Gastroesophageal sphincter (tissue), 4 donors: Measurements from ENCODE around the gene CELF2. TPM values are rescaled to one million over a fixed set of nuclear protein-coding genes. Genes with fewer than 3 reads are reported as not detected.

ENCODE experiments used
- ATAC-seq: fragments of 150-250 bp; one replicate; pipeline ENCODE4 v1.9.1; 2016; ENCODE audit warnings: mild to moderate bottlenecking, moderate library complexity
- H3K27ac ChIP-seq, 4 donors: fragments of 200-600 bp; sonication (generic) in 3 of 4; 1 replicate in 3 of 4; 2 replicates in 1 of 4; pipeline ENCODE4 v1.5.1; 2016 to 2019
- H3K27me3 ChIP-seq: fragments of 200-600 bp; sonication (generic); one replicate; pipeline ENCODE4 v1.5.1; 2019
- H3K36me3 ChIP-seq, 2 donors: fragments of 200-600 bp; sonication (generic); one replicate each; pipeline ENCODE4 v1.5.1; 2019; ENCODE audit warnings: control low read depth in 1 of 2
- H3K4me1 ChIP-seq, 3 donors: fragments of 200-600 bp; sonication (generic); 1 replicate in 2 of 3; 2 replicates in 1 of 3; pipeline ENCODE4 v1.5.1; 2016 to 2019; ENCODE audit warnings: control low read depth in 2 of 3
- H3K4me3 ChIP-seq, 2 donors: fragments of 200-600 bp; sonication (generic); one replicate each; pipeline ENCODE4 v1.5.1; 2019; ENCODE audit warnings: mild to moderate bottlenecking in 1 of 2, moderate library complexity in 1 of 2
- H3K9me3 ChIP-seq, 3 donors: fragments of 200-600 bp; sonication (generic); one replicate each; pipeline ENCODE4 v1.5.1; 2017 to 2019; ENCODE audit warnings: control low read depth in 2 of 3
- CTCF ChIP-seq, 4 experiments: fragments of 200-600 bp in 2 of 4; fragments of 450-650 bp in 2 of 4; sonication (generic) in 1 of 4; IDR thresholded peaks; one replicate each; pipeline ENCODE4 v1.5.1; 2017 to 2019; ENCODE audit warnings: antibody characterized with exemption in 4 of 4, mild to moderate bottlenecking in 2 of 4, moderate library complexity in 2 of 4
- EP300 ChIP-seq: sonication (generic); formaldehyde crosslinking; IDR thresholded peaks from one replicate; pipeline ENCODE4 v1.6.1; 2017; ENCODE audit warnings: antibody characterized with exemption, mild to moderate bottlenecking
- POLR2A ChIP-seq, 2 donors: fragments of 450-650 bp; IDR thresholded peaks; one replicate each; pipeline ENCODE4 v1.6.1; 2017; ENCODE audit warnings: antibody characterized with exemption in 2 of 2, mild to moderate bottlenecking in 2 of 2, moderate library complexity in 1 of 2
- POLR2AphosphoS5 ChIP-seq: sonication (generic); formaldehyde crosslinking; IDR thresholded peaks from one replicate; pipeline ENCODE4 v1.6.1; 2017; ENCODE audit warnings: antibody characterized with exemption
- WGBS, 2 donors: methylation state at CpG; one replicate each; pipeline ENCODE4 v1.1.5; 2018; ENCODE audit warnings: low coverage in 1 of 2; 5-methylcytosine and 5-hydroxymethylcytosine counted together
- total RNA-seq, 4 donors: library from RNA; depleted of rRNA; stranded (reverse); fragments of >200 nt; gene quantifications; one replicate each; pipeline ENCODE4 v1.1.0, GENCODE V29; 2016

Gene CELF2
- total RNA-seq, 4 donors from 2014 or later = 82.4 to 122 (median 110) TPM

GRCh38 chr10:11299125-11299524 lies 281.5 kb downstream of the CELF2 start:
- ATAC-seq = no peak

DNA sequence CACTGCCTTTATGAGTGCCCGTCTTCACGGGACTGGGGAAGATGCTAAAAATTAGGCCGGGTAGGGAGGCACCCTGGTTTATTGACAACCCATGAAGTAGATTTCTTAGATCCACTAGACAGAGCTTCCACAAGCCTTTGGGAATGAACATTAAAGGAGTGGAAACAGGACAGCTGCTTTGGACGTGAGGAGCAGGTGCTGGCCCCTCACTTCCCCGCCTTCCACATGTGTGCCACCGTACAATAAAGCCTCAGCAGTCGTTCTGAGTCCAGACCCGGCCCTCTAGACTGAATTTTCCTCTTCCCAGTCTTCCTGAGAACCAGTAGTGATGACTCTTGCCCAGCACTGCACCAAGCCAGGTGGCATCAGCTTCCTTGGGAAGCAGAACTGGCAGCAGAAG lies 282.4 kb downstream of the CELF2 start:
- TF ChIP-seq POLR2AphosphoS5 (no peak), EP300 (no peak), POLR2A (IDR thresholded peaks at IDR 0.05) (no peak), CTCF (IDR thresholded peaks at IDR 0.05) (no peak)
- 80 to 90% methylated on average over 6 to 8 of the region's 8 CpGs for WGBS, 2 donors

More at GRCh38 chr10:11299125-11299524, 281.5 kb downstream of the CELF2 start:
- Histone ChIP-seq H3K4me3 (no peak overlapping the region), H3K27me3 (no peaks in the 10 kb centered on the region), H3K36me3 (peaks cover 0 to 91% of the 10 kb centered on the region in 2 donors), H3K9me3 (no peaks in the 10 kb centered on the region), H3K27ac (no peak overlapping the region), H3K4me1 (no peaks in the 10 kb centered on the region)
- TF ChIP-seq CTCF (IDR thresholded peaks at IDR 0.05) (no peak), POLR2A (IDR thresholded peaks at IDR 0.05) (no peak), EP300 (no peak)
- WGBS, 2 donors = 80% methylated on average over 1 of the region's 11 CpGs; no CpG with 5 or more reads in 1 of the 2 donors

DNA sequence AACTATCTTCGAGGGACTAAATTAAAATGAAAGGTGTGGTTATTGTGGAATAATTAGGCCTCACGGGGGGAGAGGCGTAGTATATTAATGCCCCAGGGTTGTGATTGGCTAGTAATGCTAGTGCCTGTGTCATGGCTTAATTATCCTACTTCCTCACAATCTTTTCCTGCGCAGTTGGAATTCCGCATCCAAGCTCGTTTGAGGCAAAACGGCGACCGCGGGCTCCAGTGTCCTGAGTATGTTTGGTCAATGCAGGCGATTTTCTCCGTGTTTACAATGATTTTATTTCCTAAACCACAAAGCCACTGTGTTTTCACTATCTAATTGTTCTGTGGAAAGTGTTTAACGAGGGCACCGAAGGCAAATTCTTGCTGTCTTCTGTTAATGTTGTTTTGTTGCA lies 282.9 kb downstream of the CELF2 start:
- Histone ChIP-seq H3K9me3 (no peaks in the 10 kb centered on the region), H3K4me1 (no peaks in the 10 kb centered on the region), H3K27me3 (no peaks in the 10 kb centered on the region), H3K4me3 (no peak overlapping the region), H3K36me3 (peaks cover 0 to 94% of the 10 kb centered on the region in 2 donors), H3K27ac (no peak overlapping the region)
- WGBS, 2 donors = 82 to 95% methylated on average over 9 to 11 of the region's 14 CpGs
- no peak for ATAC-seq
- TF ChIP-seq EP300 (no peak), POLR2AphosphoS5 (no peak), CTCF (IDR thresholded peaks at IDR 0.05) (no peak), POLR2A (IDR thresholded peaks at IDR 0.05) (no peak)

More for the DNA sequence above, 282.4 kb downstream of the CELF2 start:
- H3K4me3 ChIP-seq = no peak overlapping the region
- H3K36me3 ChIP-seq = peaks cover 0 to 93% of the 10 kb centered on the region in 2 donors
- no peaks in the 10 kb centered on the region for H3K9me3 ChIP-seq
- ATAC-seq = no peak
- H3K27ac ChIP-seq = no peak overlapping the region
- no peaks in the 10 kb centered on the region for H3K4me1 ChIP-seq
- H3K27me3 ChIP-seq = no peaks in the 10 kb centered on the region

DNA sequence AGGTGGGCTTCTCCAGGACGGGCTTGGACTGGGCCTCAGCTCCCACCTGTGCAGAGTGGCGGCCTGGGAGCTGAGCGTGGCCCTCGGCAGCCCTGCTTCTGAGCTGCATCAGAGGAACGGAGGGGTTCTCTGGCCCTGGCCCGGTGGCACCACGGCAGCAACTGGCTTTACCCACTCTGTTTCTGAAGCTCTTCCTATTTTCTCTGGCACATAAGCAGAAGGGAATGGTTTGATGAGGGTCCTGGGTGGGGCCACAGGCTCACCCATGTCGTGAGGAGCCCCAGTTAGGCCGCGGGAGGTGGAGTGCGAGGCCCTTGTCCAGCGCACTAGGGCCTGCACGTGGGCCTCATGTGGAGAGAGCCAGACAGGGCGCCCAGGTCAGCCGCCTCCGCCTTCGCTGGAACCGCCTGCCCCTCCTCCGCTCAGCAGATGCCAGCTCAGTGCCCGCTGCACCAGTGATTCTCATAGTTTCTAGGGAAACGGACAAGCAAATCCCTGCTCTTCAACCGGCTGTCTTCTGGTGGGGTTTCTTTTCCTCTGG lies 284.0 kb downstream of the CELF2 start:
- Histone ChIP-seq H3K4me1 (no peaks in the 10 kb centered on the region), H3K4me3 (no peak overlapping the region), H3K9me3 (peaks cover 0 to under 1% (median 0%) of the 10 kb centered on the region in 3 donors), H3K36me3 (peaks cover 0 to 95% of the 10 kb centered on the region in 2 donors), H3K27ac (no peak overlapping the region), H3K27me3 (no peaks in the 10 kb centered on the region)
- 79 to 100% methylated on average over 1 to 9 of the region's 22 CpGs for WGBS, 2 donors
- ATAC-seq = no peak
- TF ChIP-seq EP300 (no peak), CTCF (IDR thresholded peaks at IDR 0.05) (no peak), POLR2A (IDR thresholded peaks at IDR 0.05) (no peak), POLR2AphosphoS5 (no peak)

DNA sequence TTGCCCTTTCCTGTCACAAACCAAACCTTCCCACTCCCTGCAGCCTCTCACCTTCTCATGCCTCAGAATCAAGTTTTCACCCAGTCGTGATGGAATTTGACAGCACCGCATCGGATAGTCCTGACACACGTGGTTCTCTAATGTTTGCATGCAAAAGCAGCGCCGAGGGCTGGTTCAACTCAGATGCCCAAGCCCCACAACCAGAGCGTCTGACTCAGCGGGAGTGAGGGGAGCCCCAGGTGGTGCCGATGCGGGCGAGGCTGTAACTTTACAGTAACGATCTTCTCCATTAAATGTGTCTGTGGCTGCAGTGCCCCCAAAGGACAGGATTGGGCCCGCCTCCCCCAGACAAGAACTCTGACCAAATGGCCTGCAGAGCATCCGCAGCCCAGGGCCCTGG lies 284.5 kb downstream of the CELF2 start:
- 82 to 95% methylated on average over 2 to 13 of the region's 14 CpGs for WGBS, 2 donors
- Histone ChIP-seq H3K4me1 (no peaks in the 10 kb centered on the region), H3K4me3 (no peak overlapping the region), H3K9me3 (peaks cover 0 to 5% (median 0%) of the 10 kb centered on the region in 3 donors), H3K27me3 (no peaks in the 10 kb centered on the region), H3K36me3 (peaks cover 0 to 95% of the 10 kb centered on the region in 2 donors), H3K27ac (no peak overlapping the region)
- ATAC-seq = no peak
- TF ChIP-seq POLR2A (IDR thresholded peaks at IDR 0.05) = no peak
- TF ChIP-seq EP300 = no peak
- TF ChIP-seq CTCF (IDR thresholded peaks at IDR 0.05) = no peak
- no peak for TF ChIP-seq POLR2AphosphoS5
